Glutamatergic neuron (in vitro differentiated cells): ENCODE data around the gene TYRO3. TPM values are rescaled to one million over a fixed set of nuclear protein-coding genes. Genes with fewer than 3 reads are reported as not detected.

Source experiments
- DNase-seq: peaks from one replicate; pipeline ENCODE4 v3.0.0; 2022
- H3K27ac Mint-ChIP-seq: one replicate; pipeline ENCODE4 v1.8.0; 2020; ENCODE audit warnings: mild to moderate bottlenecking, mixed read lengths, inconsistent platforms; ENCODE audit not compliant: unreplicated experiment
- H3K27me3 Mint-ChIP-seq: one replicate; pipeline ENCODE4 v1.8.0; 2020; ENCODE audit warnings: mild to moderate bottlenecking, moderate library complexity, mixed read lengths, inconsistent platforms; ENCODE audit not compliant: unreplicated experiment
- H3K36me3 Mint-ChIP-seq: one replicate; pipeline ENCODE4 v1.8.0; 2020; ENCODE audit warnings: mild to moderate bottlenecking, mixed read lengths, inconsistent platforms; ENCODE audit not compliant: unreplicated experiment
- H3K4me1 Mint-ChIP-seq: one replicate; pipeline ENCODE4 v1.8.0; 2020; ENCODE audit warnings: mild to moderate bottlenecking, low read depth, mixed read lengths, inconsistent platforms; ENCODE audit not compliant: unreplicated experiment
- H3K4me3 Mint-ChIP-seq: one replicate; pipeline ENCODE4 v1.8.0; 2020; ENCODE audit warnings: mild to moderate bottlenecking, mixed read lengths, inconsistent platforms; ENCODE audit not compliant: unreplicated experiment
- H3K9me3 Mint-ChIP-seq: one replicate; pipeline ENCODE4 v1.8.0; 2020; ENCODE audit warnings: mild to moderate bottlenecking, moderate library complexity, mixed read lengths, inconsistent platforms; ENCODE audit not compliant: unreplicated experiment
- CTCF ChIP-seq: fragments of 200-600 bp; sonication (generic); IDR thresholded peaks from one replicate; pipeline ENCODE4 v1.5.0; 2021; ENCODE audit not compliant: partially characterized antibody, unreplicated experiment
- total RNA-seq: library from RNA; stranded (reverse); fragmentation: NEBNext Ultra II Directional; extraction: Animal tissue kit (Norgen Biotek cat#: 25700); gene quantifications from one replicate; pipeline ENCODE4 v1.2.1, GENCODE V29; 2021; ENCODE audit not compliant: unreplicated experiment

TYRO3 gene
- total RNA-seq, 1 donor from 2014 or later, result 5.1 TPM

- no peak for TF ChIP-seq CTCF
- peaks cover 1% of the 10 kb centered on the region for H3K9me3 Mint-ChIP-seq
- H3K27me3 Mint-ChIP-seq, result peaks cover 3% of the 10 kb centered on the region
- H3K27ac Mint-ChIP-seq, result no peak overlapping the region
- no peak for DNase-seq
- no peaks in the 10 kb centered on the region for H3K36me3 Mint-ChIP-seq
- peaks cover 1% of the 10 kb centered on the region for H3K4me1 Mint-ChIP-seq
- H3K4me3 Mint-ChIP-seq, result no peak overlapping the region
These were observed 13.9 kb downstream of the TYRO3 start for GRCh38 chr15:41572866-41573265.

- Mint-ChIP-seq H3K4me3 (no peak overlapping the region), H3K4me1 (peaks cover under 1% of the 10 kb centered on the region), H3K27ac (no peak overlapping the region), H3K9me3 (peaks cover 1% of the 10 kb centered on the region), H3K36me3 (no peaks in the 10 kb centered on the region), H3K27me3 (peaks cover 3% of the 10 kb centered on the region)
- DNase-seq, result no peak
- TF ChIP-seq CTCF, result no peak
These were observed 14.4 kb downstream of the TYRO3 start for GRCh38 chr15:41573396-41573795.

GRCh38 chr15:41574158-41574557 lies 15.1 kb downstream of the TYRO3 start:
- H3K36me3 Mint-ChIP-seq, result no peaks in the 10 kb centered on the region
- no peak for DNase-seq
- no peaks in the 10 kb centered on the region for H3K4me1 Mint-ChIP-seq
- peaks cover 3% of the 10 kb centered on the region for H3K27me3 Mint-ChIP-seq
- H3K4me3 Mint-ChIP-seq, result no peak overlapping the region
- peaks cover 1% of the 10 kb centered on the region for H3K9me3 Mint-ChIP-seq
- H3K27ac Mint-ChIP-seq, result no peak overlapping the region
- no peak for TF ChIP-seq CTCF

DNA sequence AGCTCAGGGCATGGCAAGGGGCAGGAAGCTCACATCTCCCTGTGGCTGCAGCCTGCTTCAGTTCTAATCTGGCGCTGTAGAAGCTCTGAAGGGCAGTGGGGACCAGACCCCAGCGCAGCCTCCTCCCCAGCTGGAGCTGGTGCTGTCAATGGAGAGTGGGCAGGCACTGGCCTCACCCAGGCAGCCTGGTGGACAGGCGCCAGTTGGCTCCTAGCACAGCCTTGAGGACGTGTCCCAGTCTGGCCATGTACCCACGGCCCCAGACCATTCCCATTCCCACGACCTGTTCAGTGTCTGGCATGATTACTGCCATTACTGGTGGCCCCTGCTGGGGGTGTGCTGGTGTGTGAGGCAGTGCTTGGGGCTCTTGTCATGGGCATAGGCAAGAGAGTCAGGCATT lies 16.3 kb downstream of the TYRO3 start:
- no peak overlapping the region for H3K4me3 Mint-ChIP-seq
- no peak for TF ChIP-seq CTCF
- no peak overlapping the region for H3K27ac Mint-ChIP-seq
- peaks cover 3% of the 10 kb centered on the region for H3K27me3 Mint-ChIP-seq
- H3K36me3 Mint-ChIP-seq, result no peaks in the 10 kb centered on the region
- peaks cover 1% of the 10 kb centered on the region for H3K9me3 Mint-ChIP-seq
- DNase-seq, result no peak
- no peaks in the 10 kb centered on the region for H3K4me1 Mint-ChIP-seq

GRCh38 chr15:41577863-41578735 lies 19.1 kb downstream of the TYRO3 start:
- Mint-ChIP-seq H3K36me3 (no peaks in the 10 kb centered on the region), H3K9me3 (peaks cover 1% of the 10 kb centered on the region), H3K27ac (no peak overlapping the region), H3K4me3 (no peak overlapping the region), H3K27me3 (peaks cover 3% of the 10 kb centered on the region), H3K4me1 (no peaks in the 10 kb centered on the region)
- DNase-seq, result no peak
- no peak for TF ChIP-seq CTCF
